Measurements from ENCODE around the gene NMT1. TPM values are rescaled to one million over a fixed set of nuclear protein-coding genes. Genes with fewer than 3 reads are reported as not detected.

NMT1 gene
- total RNA-seq, 1 donor from 2014 or later, result 85.8 TPM

- H3K27ac Mint-ChIP-seq (ENCODE audit: unreplicated experiment), result no peak overlapping the region
- DNase-seq (ENCODE audit: low spot score), result no peak
- no peak overlapping the region for H3K4me3 Mint-ChIP-seq (ENCODE audit: unreplicated experiment)
- no peaks in the 10 kb centered on the region for H3K36me3 Mint-ChIP-seq (ENCODE audit: low read depth, unreplicated experiment)
- no peak for TF ChIP-seq CTCF (IDR thresholded peaks at IDR 0.05; ENCODE audit: unreplicated experiment)
- H3K9me3 Mint-ChIP-seq (ENCODE audit: unreplicated experiment), result no peaks in the 10 kb centered on the region
- peaks cover 9% of the 10 kb centered on the region for H3K4me1 Mint-ChIP-seq (ENCODE audit: unreplicated experiment)
- H3K27me3 Mint-ChIP-seq (ENCODE audit: unreplicated experiment), result peaks cover 6% of the 10 kb centered on the region
Measured at GRCh38 chr17:45117334-45117733, 56.2 kb downstream of the NMT1 start.

- Mint-ChIP-seq H3K36me3 (ENCODE audit: low read depth, unreplicated experiment) (no peaks in the 10 kb centered on the region), H3K4me1 (ENCODE audit: unreplicated experiment) (peaks cover 9% of the 10 kb centered on the region), H3K9me3 (ENCODE audit: unreplicated experiment) (no peaks in the 10 kb centered on the region), H3K27me3 (ENCODE audit: unreplicated experiment) (peaks cover 11% of the 10 kb centered on the region), H3K27ac (ENCODE audit: unreplicated experiment) (no peak overlapping the region), H3K4me3 (ENCODE audit: unreplicated experiment) (no peak overlapping the region)
- TF ChIP-seq CTCF (IDR thresholded peaks at IDR 0.05; ENCODE audit: unreplicated experiment), result no peak
- DNase-seq (ENCODE audit: low spot score), result no peak
Measured at GRCh38 chr17:45117848-45118646, 56.9 kb downstream of the NMT1 start.

- Mint-ChIP-seq H3K4me1 (ENCODE audit: unreplicated experiment) (peaks cover 9% of the 10 kb centered on the region), H3K4me3 (ENCODE audit: unreplicated experiment) (no peak overlapping the region), H3K36me3 (ENCODE audit: low read depth, unreplicated experiment) (no peaks in the 10 kb centered on the region), H3K27me3 (ENCODE audit: unreplicated experiment) (peaks cover 12% of the 10 kb centered on the region), H3K9me3 (ENCODE audit: unreplicated experiment) (no peaks in the 10 kb centered on the region), H3K27ac (ENCODE audit: unreplicated experiment) (no peak overlapping the region)
- no peak for DNase-seq (ENCODE audit: low spot score)
- no peak for TF ChIP-seq CTCF (IDR thresholded peaks at IDR 0.05; ENCODE audit: unreplicated experiment)
Measured at GRCh38 chr17:45118691-45119090, 57.6 kb downstream of the NMT1 start.

GRCh38 chr17:45119964-45120363 lies 58.8 kb downstream of the NMT1 start:
- no peak for DNase-seq (ENCODE audit: low spot score)
- H3K36me3 Mint-ChIP-seq (ENCODE audit: low read depth, unreplicated experiment), result no peaks in the 10 kb centered on the region
- TF ChIP-seq CTCF (IDR thresholded peaks at IDR 0.05; ENCODE audit: unreplicated experiment), result no peak
- H3K27me3 Mint-ChIP-seq (ENCODE audit: unreplicated experiment), result peaks cover 12% of the 10 kb centered on the region
- no peak overlapping the region for H3K4me3 Mint-ChIP-seq (ENCODE audit: unreplicated experiment)
- no peaks in the 10 kb centered on the region for H3K9me3 Mint-ChIP-seq (ENCODE audit: unreplicated experiment)
- peaks cover 9% of the 10 kb centered on the region for H3K4me1 Mint-ChIP-seq (ENCODE audit: unreplicated experiment)
- no peak overlapping the region for H3K27ac Mint-ChIP-seq (ENCODE audit: unreplicated experiment)

GRCh38 chr17:45120558-45120957 lies 59.4 kb downstream of the NMT1 start:
- Mint-ChIP-seq H3K36me3 (ENCODE audit: low read depth, unreplicated experiment) (no peaks in the 10 kb centered on the region), H3K9me3 (ENCODE audit: unreplicated experiment) (no peaks in the 10 kb centered on the region), H3K4me1 (ENCODE audit: unreplicated experiment) (peaks cover 8% of the 10 kb centered on the region), H3K4me3 (ENCODE audit: unreplicated experiment) (no peak overlapping the region), H3K27me3 (ENCODE audit: unreplicated experiment) (peaks cover 12% of the 10 kb centered on the region), H3K27ac (ENCODE audit: unreplicated experiment) (no peak overlapping the region)
- TF ChIP-seq CTCF (IDR thresholded peaks at IDR 0.05; ENCODE audit: unreplicated experiment), result no peak
- no peak for DNase-seq (ENCODE audit: low spot score)

Data from endothelial cell (in vitro differentiated cells).